A549 treated with CpdA at 1 μM for 4 hours (cell line): ENCODE results near the gene L2HGDH. TPM values are rescaled to one million over a fixed set of nuclear protein-coding genes. Genes with fewer than 3 reads are reported as not detected.

Source experiments
- total RNA-seq: library from RNA; stranded (reverse); fragments of 200-300 nt; extraction: Qiagen RNA extraction; gene quantifications from 5 replicates; pipeline ENCODE4 v1.2.3, GENCODE V29; 2022; ENCODE audit warnings: low read depth

Gene L2HGDH
- 9.7 to 11.8 TPM (median 10.2 TPM) in 5 replicates for total RNA-seq

GRCh38 chr14:50311972-50312733, at the start of gene L2HGDH, which contains the start of gene DMAC2L:
TSS of gene L2HGDH (minus strand) at chr14:50312229. CDS start at chr14:50312150, 79 bp downstream.
TSS of gene DMAC2L (plus strand) at chr14:50312324. CDS start at chr14:50321488, 9,164 bp downstream.

GRCh38 chr14:50231475-50232275, 80.4 kb downstream of the L2HGDH start, which contains the start of gene SOS2:
TSS of gene SOS2 (minus strand) at chr14:50231578. CDS start at chr14:50231283, 295 bp downstream.

Other genes with a start within 250 kb of the L2HGDH start
- gene VCPKMT, start 195.7 kb downstream of the L2HGDH start, total RNA-seq, result 8.2 to 9.8 TPM (median 8.8 TPM) in 5 replicates
- gene SOS2, start 80.7 kb downstream of the L2HGDH start, total RNA-seq, result 8.9 to 14.2 TPM (median 11.1 TPM) in 5 replicates
- 12.2 to 15.3 TPM (median 12.4 TPM) in 5 replicates for gene DMAC2L, start 95 bp upstream of the L2HGDH start, total RNA-seq
- gene CDKL1, start 84.7 kb upstream of the L2HGDH start, total RNA-seq, result 2.2 to 23.2 TPM (median 7.2 TPM) in 5 replicates
- 34.3 to 44.1 TPM (median 41.3 TPM) in 5 replicates for gene MAP4K5, start 220.3 kb upstream of the L2HGDH start, total RNA-seq
- gene ATL1, start 247.9 kb upstream of the L2HGDH start, total RNA-seq, result 3.9 to 6.3 TPM (median 4.7 TPM) in 5 replicates